Mucosa of gallbladder (tissue), 1 donor: ENCODE results near the gene OPN1MW. TPM values are rescaled to one million over a fixed set of nuclear protein-coding genes. Genes with fewer than 3 reads are reported as not detected.
"Not testable (repeated sequence)": the region's sequence is repeated elsewhere in the genome, so short reads cannot be mapped to it uniquely, and the experiment has no call there.

Experiments used
- DNase-seq: peaks from one replicate; pipeline ENCODE4 v3.0.0-alpha.2; 2020; ENCODE audit warnings: low spot score
- total RNA-seq: library from RNA; stranded (reverse); gene quantifications from one replicate; pipeline ENCODE4 v1.2.1, GENCODE V29; 2021
- donor health status: DM: no; HTN: no; CAD: no.

The OPN1MW gene
- total RNA-seq = not detected

GRCh38 chrX:154182296-154182695 is at the start of gene OPN1MW:
TSS of gene OPN1MW (plus strand) at chrX:154182596. CDS start at chrX:154182678, 82 bp downstream.
- not testable (repeated sequence) for DNase-seq

- DNase-seq = no peak
These were observed 46.8 kb upstream of the OPN1MW start for GRCh38 chrX:154135458-154136229.

- DNase-seq = peak; percentile 47
These were observed 45.7 kb upstream of the OPN1MW start for GRCh38 chrX:154136627-154137161.

GRCh38 chrX:154138857-154139256 is 43.5 kb upstream of the OPN1MW start:
- DNase-seq = no peak

- no peak for DNase-seq
These were observed 42.2 kb upstream of the OPN1MW start for GRCh38 chrX:154140206-154140605.

GRCh38 chrX:154140742-154141141 is 41.7 kb upstream of the OPN1MW start:
- DNase-seq = no peak

GRCh38 chrX:154142386-154142785 is 40.0 kb upstream of the OPN1MW start:
- no peak for DNase-seq

GRCh38 chrX:154142950-154143745 is 39.2 kb upstream of the OPN1MW start:
- DNase-seq = no peak

- DNase-seq = not testable (repeated sequence)
These were observed 38.4 kb upstream of the OPN1MW start, which contains the start of gene OPN1LW for GRCh38 chrX:154144010-154144409. TSS of gene OPN1LW (plus strand) at chrX:154144243. CDS start at chrX:154144284, 41 bp downstream.

GRCh38 chrX:154151030-154151429 is 31.4 kb upstream of the OPN1MW start:
- DNase-seq = not testable (repeated sequence)

GRCh38 chrX:154156221-154156620 is 26.2 kb upstream of the OPN1MW start:
- DNase-seq = not testable (repeated sequence)

- not testable (repeated sequence) for DNase-seq
These were observed 25.2 kb upstream of the OPN1MW start for GRCh38 chrX:154157207-154157606.

- not testable (repeated sequence) for DNase-seq
These were observed 23.1 kb upstream of the OPN1MW start for GRCh38 chrX:154159345-154159744.

GRCh38 chrX:154164902-154165301 is 17.5 kb upstream of the OPN1MW start:
- not testable (repeated sequence) for DNase-seq

GRCh38 chrX:154168384-154168783 is 14.0 kb upstream of the OPN1MW start:
- not testable (repeated sequence) for DNase-seq

- not testable (repeated sequence) for DNase-seq
These were observed 9.9 kb upstream of the OPN1MW start for GRCh38 chrX:154172535-154172943.

GRCh38 chrX:154174356-154174755 is 8.0 kb upstream of the OPN1MW start:
- DNase-seq = not testable (repeated sequence)

- not testable (repeated sequence) for DNase-seq
These were observed 1.4 kb downstream of the OPN1MW start for GRCh38 chrX:154183794-154184193.

- DNase-seq = not testable (repeated sequence)
These were observed 10.4 kb downstream of the OPN1MW start for GRCh38 chrX:154192846-154193245.

GRCh38 chrX:154194316-154194715 is 11.9 kb downstream of the OPN1MW start:
- not testable (repeated sequence) for DNase-seq

GRCh38 chrX:154196466-154196865 is 14.1 kb downstream of the OPN1MW start:
- DNase-seq = not testable (repeated sequence)
